HEK293 (cell line): ENCODE results near the gene BACE1.

Experiments
- CTCF ChIA-PET: fragments of 350-600 bp; formaldehyde crosslinking; extraction: SDS; loops from one replicate; lab custom pipeline; 2021; ENCODE audit warnings: antibody characterized with exemption; lab: Yijun Ruan, JAX
- POLR2A ChIA-PET: fragments of 300-600 bp; formaldehyde crosslinking; extraction: SDS; loops from one replicate; lab custom pipeline; 2020; ENCODE audit warnings: antibody characterized with exemption, inconsistent platforms; lab: Yijun Ruan, JAX
- H3K27ac ChIP-seq: fragments of 200-500 bp; sonication (Bioruptor generic); 2 replicates; pipeline ENCODE4 v1.5.1; 2014; ENCODE audit warnings: low read depth, low read length, control low read depth, inconsistent platforms; ENCODE audit errors: extremely low read depth
- H3K36me3 ChIP-seq, 2 experiments: fragments of 200-500 bp in 1 of 2; sonication (Bioruptor generic) in 1 of 2; 1 replicate in 1 of 2; 2 replicates in 1 of 2; pipeline ENCODE4 v1.5.1; 2014 to 2017; ENCODE audit warnings: inconsistent platforms in 2 of 2, low read length in 2 of 2; ENCODE audit not compliant: control insufficient read depth in 2 of 2, insufficient read depth in 1 of 2
- H3K4me1 ChIP-seq: fragments of 200-500 bp; sonication (Bioruptor generic); 2 replicates; pipeline ENCODE4 v1.5.1; 2014; ENCODE audit warnings: mild to moderate bottlenecking, low read length, inconsistent platforms; ENCODE audit not compliant: control insufficient read depth, insufficient read depth
- H3K4me3 ChIP-seq: 2 replicates; pipeline ENCODE4 v1.5.1; 2011; ENCODE audit warnings: low read depth, mild to moderate bottlenecking, control low read depth, low read length, moderate library complexity
- H3K9me3 ChIP-seq: fragments of 200-500 bp; sonication (Bioruptor generic); 2 replicates; pipeline ENCODE4 v1.5.1; 2014; ENCODE audit warnings: low read depth, low read length, inconsistent platforms; ENCODE audit not compliant: control insufficient read depth, insufficient read depth
- BCL11B ChIP-seq: fragments of 450-650 bp; formaldehyde crosslinking; IDR thresholded peaks from 2 replicates; pipeline ENCODE4 v1.5.1; 2016; ENCODE audit warnings: low read depth, missing biosample characterization, missing genetic modification characterization
- EGR2 ChIP-seq: fragments of 450-650 bp; formaldehyde crosslinking; IDR thresholded peaks from 2 replicates; pipeline ENCODE4 v1.5.1; 2016; ENCODE audit warnings: low read depth, missing biosample characterization, missing genetic modification characterization
- GLIS2 ChIP-seq: fragments of 450-650 bp; formaldehyde crosslinking; IDR thresholded peaks from 2 replicates; pipeline ENCODE4 v1.5.1; 2016; ENCODE audit warnings: missing biosample characterization, missing genetic modification characterization
- IKZF3 ChIP-seq: fragments of 450-650 bp; IDR thresholded peaks from 2 replicates; pipeline ENCODE4 v1.5.0; 2018; ENCODE audit warnings: missing biosample characterization, mild to moderate bottlenecking, missing genetic modification characterization, moderate library complexity
- ZFHX2 ChIP-seq: fragments of 450-650 bp; formaldehyde crosslinking; conservative IDR thresholded peaks from 2 replicates; pipeline ENCODE4 v1.5.1; 2016; ENCODE audit warnings: missing biosample characterization, missing genetic modification characterization
- ZNF121 ChIP-seq: fragments of 450-650 bp; formaldehyde crosslinking; IDR thresholded peaks from 2 replicates; pipeline ENCODE4 v1.5.1; 2016; ENCODE audit warnings: missing biosample characterization, missing genetic modification characterization
- ZNF266 ChIP-seq: fragments of 450-650 bp; formaldehyde crosslinking; IDR thresholded peaks from 2 replicates; pipeline ENCODE4 v1.5.1; 2016; ENCODE audit warnings: missing biosample characterization, missing genetic modification characterization, low read depth
- ZNF274 ChIP-seq, 2 experiments: fragments of 200-500 bp in 1 of 2; fragments of 450-650 bp in 1 of 2; sonication (Bioruptor generic) in 1 of 2; formaldehyde crosslinking in 1 of 2; IDR thresholded peaks; 2 replicates each; pipeline versions ENCODE4 v1.5.1 to v1.6.1; 2014 to 2016; ENCODE audit warnings: borderline replicate concordance in 1 of 2, inconsistent platforms in 1 of 2, low read length in 1 of 2, missing biosample characterization in 1 of 2, missing genetic modification characterization in 1 of 2
- ZNF341 ChIP-seq: fragments of 450-650 bp; formaldehyde crosslinking; IDR thresholded peaks from 2 replicates; pipeline ENCODE4; 2016; ENCODE audit warnings: low read depth, missing biosample characterization, missing genetic modification characterization
- ZNF510 ChIP-seq: fragments of 450-650 bp; formaldehyde crosslinking; IDR thresholded peaks from 2 replicates; pipeline ENCODE4 v1.5.1; 2018; ENCODE audit warnings: mild to moderate bottlenecking, missing genetic modification characterization, missing biosample characterization; ENCODE audit not compliant: insufficient replicate concordance
- ZNF707 ChIP-seq: fragments of 450-650 bp; formaldehyde crosslinking; IDR thresholded peaks from 2 replicates; pipeline ENCODE4 v1.5.1; 2016; ENCODE audit warnings: missing biosample characterization, missing genetic modification characterization
- ZNF768 ChIP-seq: fragments of 450-650 bp; formaldehyde crosslinking; IDR thresholded peaks from 2 replicates; pipeline ENCODE4 v1.5.1; 2018; ENCODE audit warnings: missing biosample characterization, mild to moderate bottlenecking, missing genetic modification characterization
- ZSCAN23 ChIP-seq: fragments of 450-650 bp; formaldehyde crosslinking; IDR thresholded peaks from 2 replicates; pipeline ENCODE4 v1.5.1; 2016; ENCODE audit warnings: missing biosample characterization, missing genetic modification characterization
- ZSCAN30 ChIP-seq: fragments of 450-650 bp; IDR thresholded peaks from 2 replicates; pipeline ENCODE4 v1.5.1; 2018; ENCODE audit warnings: missing biosample characterization, mild to moderate bottlenecking, missing genetic modification characterization, moderate library complexity
- ZXDB ChIP-seq: fragments of 450-650 bp; formaldehyde crosslinking; IDR thresholded peaks from 2 replicates; pipeline ENCODE4 v1.5.1; 2016; ENCODE audit warnings: missing biosample characterization, missing genetic modification characterization
- TF ChIP-seq, protein P1 (sequence below): fragments of 450-650 bp; formaldehyde crosslinking; conservative IDR thresholded peaks from 2 replicates; pipeline ENCODE4 v1.5.1; 2016; ENCODE audit warnings: low read depth, missing biosample characterization, missing genetic modification characterization
- TF ChIP-seq, protein P2 (sequence below): fragments of 450-650 bp; formaldehyde crosslinking; IDR thresholded peaks from 2 replicates; pipeline ENCODE4 v1.5.1; 2016; ENCODE audit warnings: missing biosample characterization, missing genetic modification characterization
- TF ChIP-seq, protein P3 (sequence below): fragments of 450-650 bp; formaldehyde crosslinking; IDR thresholded peaks from 2 replicates; pipeline ENCODE4 v1.5.1; 2017; ENCODE audit warnings: missing biosample characterization, missing genetic modification characterization
- TF ChIP-seq, protein P4 (sequence below): fragments of 450-650 bp; formaldehyde crosslinking; IDR thresholded peaks from 2 replicates; pipeline ENCODE4 v1.5.1; 2017; ENCODE audit warnings: missing biosample characterization, missing genetic modification characterization

BACE1 gene

DNA sequence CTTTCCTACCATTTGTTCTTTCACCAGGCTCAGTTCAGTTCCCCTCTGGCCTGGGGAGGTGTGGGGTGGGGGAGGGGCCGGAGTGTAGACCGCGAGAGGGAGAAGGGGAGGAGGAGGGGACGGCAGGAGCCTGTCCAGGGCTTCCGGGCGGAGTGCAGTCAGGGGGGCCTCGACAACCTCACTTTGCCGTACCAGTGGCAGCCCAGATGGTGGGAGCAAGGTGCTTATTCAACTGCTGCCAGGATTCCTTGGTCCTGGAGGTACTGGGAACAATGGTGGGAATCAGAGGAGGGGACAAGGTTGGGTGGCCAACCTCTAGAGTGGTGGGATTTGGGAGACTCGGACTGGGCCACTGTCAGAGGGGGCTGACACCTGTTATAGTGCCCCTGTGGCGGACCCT is 1.2 kb downstream of the BACE1 start:
- H3K27ac ChIP-seq: no peak overlapping the region
- H3K4me3 ChIP-seq: peak overlapping the region; percentile 82
- H3K9me3 ChIP-seq: no peaks in the 10 kb centered on the region
- TF ChIP-seq, protein P1, sequence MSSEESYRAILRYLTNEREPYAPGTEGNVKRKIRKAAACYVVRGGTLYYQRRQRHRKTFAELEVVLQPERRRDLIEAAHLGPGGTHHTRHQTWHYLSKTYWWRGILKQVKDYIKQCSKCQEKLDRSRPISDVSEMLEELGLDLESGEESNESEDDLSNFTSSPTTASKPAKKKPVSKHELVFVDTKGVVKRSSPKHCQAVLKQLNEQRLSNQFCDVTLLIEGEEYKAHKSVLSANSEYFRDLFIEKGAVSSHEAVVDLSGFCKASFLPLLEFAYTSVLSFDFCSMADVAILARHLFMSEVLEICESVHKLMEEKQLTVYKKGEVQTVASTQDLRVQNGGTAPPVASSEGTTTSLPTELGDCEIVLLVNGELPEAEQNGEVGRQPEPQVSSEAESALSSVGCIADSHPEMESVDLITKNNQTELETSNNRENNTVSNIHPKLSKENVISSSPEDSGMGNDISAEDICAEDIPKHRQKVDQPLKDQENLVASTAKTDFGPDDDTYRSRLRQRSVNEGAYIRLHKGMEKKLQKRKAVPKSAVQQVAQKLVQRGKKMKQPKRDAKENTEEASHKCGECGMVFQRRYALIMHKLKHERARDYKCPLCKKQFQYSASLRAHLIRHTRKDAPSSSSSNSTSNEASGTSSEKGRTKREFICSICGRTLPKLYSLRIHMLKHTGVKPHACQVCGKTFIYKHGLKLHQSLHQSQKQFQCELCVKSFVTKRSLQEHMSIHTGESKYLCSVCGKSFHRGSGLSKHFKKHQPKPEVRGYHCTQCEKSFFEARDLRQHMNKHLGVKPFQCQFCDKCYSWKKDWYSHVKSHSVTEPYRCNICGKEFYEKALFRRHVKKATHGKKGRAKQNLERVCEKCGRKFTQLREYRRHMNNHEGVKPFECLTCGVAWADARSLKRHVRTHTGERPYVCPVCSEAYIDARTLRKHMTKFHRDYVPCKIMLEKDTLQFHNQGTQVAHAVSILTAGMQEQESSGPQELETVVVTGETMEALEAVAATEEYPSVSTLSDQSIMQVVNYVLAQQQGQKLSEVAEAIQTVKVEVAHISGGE (tag by site-specific recombination): no peak
- TF ChIP-seq, protein P2, sequence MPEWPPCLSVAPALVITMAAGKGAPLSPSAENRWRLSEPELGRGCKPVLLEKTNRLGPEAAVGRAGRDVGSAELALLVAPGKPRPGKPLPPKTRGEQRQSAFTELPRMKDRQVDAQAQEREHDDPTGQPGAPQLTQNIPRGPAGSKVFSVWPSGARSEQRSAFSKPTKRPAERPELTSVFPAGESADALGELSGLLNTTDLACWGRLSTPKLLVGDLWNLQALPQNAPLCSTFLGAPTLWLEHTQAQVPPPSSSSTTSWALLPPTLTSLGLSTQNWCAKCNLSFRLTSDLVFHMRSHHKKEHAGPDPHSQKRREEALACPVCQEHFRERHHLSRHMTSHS (tag by site-specific recombination): no peak
- TF ChIP-seq, protein P3, sequence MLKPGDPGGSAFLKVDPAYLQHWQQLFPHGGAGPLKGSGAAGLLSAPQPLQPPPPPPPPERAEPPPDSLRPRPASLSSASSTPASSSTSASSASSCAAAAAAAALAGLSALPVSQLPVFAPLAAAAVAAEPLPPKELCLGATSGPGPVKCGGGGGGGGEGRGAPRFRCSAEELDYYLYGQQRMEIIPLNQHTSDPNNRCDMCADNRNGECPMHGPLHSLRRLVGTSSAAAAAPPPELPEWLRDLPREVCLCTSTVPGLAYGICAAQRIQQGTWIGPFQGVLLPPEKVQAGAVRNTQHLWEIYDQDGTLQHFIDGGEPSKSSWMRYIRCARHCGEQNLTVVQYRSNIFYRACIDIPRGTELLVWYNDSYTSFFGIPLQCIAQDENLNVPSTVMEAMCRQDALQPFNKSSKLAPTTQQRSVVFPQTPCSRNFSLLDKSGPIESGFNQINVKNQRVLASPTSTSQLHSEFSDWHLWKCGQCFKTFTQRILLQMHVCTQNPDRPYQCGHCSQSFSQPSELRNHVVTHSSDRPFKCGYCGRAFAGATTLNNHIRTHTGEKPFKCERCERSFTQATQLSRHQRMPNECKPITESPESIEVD (tag by site-specific recombination): no peak
- 0 out of 2 replicates have a peak, but pooled peaks have one; percentile 51 for TF ChIP-seq ZSCAN30 (tag by site-specific recombination)
- 0 out of 2 replicates have a peak, but pooled peaks have one; percentile 16 for TF ChIP-seq IKZF3 (tag by site-specific recombination)
- TF ChIP-seq ZNF341 (tag by site-specific recombination): peak; percentile 44
- peaks cover 0 to 8% of the 10 kb centered on the region in 2 experiments; a peak in 1 of 3 replicates for H3K36me3 ChIP-seq
- POLR2A ChIA-PET: interaction anchor here (0.7 to 2.7 kb wide), 4 partner anchors 12 to 198 kb away, joined by 3 to 19 read pairs (median 5); partner anchors contain the start of genes CEP164, PCSK7 and RNF214
- CTCF ChIA-PET: interaction anchor here (1.2 to 1.4 kb wide), 2 partner anchors 29 to 90 kb away, joined by 3 to 8 read pairs; no protein-coding TSS in a partner anchor
- peaks cover 8% of the 10 kb centered on the region; the same call in 1 of the 2 replicates for H3K4me1 ChIP-seq

DNA sequence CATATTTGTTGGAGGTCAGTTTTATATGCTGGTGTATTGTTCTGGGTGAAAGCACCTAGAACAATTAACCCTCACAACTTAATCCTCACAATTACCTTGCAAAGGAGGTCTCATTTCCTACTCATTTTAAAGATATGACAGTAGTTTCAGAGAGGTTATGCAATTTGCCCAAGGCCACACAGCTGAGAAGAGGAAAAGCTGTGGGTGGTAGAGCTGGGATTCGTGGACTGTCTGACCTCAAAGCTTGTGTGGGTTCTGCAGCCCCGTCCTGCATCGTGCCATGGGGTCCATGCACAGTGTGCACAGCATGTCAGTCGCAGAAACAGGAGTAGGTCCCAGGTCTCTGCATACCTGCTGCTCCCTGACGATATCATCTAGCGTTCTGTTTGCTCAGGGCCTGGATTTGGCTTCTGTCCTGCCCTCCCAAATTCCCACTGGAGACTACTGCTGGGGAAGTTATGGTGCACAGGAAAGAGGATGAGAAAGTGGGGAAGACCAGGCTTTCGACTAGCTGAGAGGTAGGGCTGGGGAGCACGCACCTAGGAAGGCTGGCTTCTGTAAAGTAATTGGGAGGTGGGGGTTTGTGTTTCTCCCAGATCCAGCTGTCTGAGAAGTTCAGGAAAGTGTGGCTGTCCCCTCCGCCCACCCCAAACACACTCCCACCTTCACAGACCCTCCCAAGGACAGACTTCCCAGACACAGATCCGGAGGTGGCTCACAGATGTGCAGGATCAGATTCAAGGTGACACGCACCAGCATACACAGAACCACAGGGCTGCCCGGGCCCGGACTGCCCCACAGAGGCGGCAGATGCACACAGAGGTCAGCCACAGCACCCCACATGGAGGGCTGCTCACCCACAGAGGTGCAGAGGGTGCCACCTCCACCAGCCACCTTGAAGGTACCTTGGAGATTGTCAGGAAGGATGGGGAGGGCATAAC is 2.0 kb downstream of the BACE1 start:
- TF ChIP-seq EGR2 (tag by site-specific recombination) (peak; percentile 52; the same call in 1 of the 2 replicates), ZSCAN23 (tag by site-specific recombination) (no peak), ZNF768 (tag by site-specific recombination) (0 out of 2 replicates have a peak, but pooled peaks have one; percentile 36), ZFHX2 (tag by site-specific recombination) (peak; percentile 74), ZNF121 (tag by site-specific recombination) (no peak)
- H3K4me1 ChIP-seq: peaks cover 8% of the 10 kb centered on the region; the same call in 1 of the 2 replicates
- H3K27ac ChIP-seq: no peak overlapping the region
- no peaks in the 10 kb centered on the region for H3K9me3 ChIP-seq
- CTCF ChIA-PET: no interaction called here
- POLR2A ChIA-PET: interaction anchor here (0.7 to 2.7 kb wide), 3 partner anchors 11 to 199 kb away, joined by 3 to 19 read pairs (median 4); partner anchors contain the start of gene CEP164
- H3K36me3 ChIP-seq: peaks cover 0 to 8% of the 10 kb centered on the region in 2 experiments; a peak in 1 of 3 replicates
- peak overlapping the region; percentile 82; the same call in 1 of the 2 replicates for H3K4me3 ChIP-seq

DNA sequence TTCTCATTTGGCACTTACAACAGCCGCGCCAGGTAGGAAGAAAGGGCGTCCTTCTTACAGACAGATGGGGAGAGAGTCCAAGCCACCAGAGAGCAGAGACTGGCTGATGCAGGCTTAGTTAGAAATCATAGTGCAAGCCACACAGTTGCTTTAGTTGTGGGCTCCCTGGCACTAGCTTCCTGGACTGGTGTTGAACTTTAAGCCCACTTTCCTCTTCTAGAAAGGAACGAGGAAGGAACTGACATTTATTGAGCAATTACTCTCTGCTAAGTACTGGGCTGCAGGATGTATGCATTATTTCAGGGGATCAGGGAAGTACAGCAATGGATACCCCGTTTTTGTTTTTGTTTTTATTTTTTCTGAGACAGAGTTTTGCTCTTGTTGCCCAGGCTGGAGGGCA is 3.0 kb downstream of the BACE1 start:
- H3K9me3 ChIP-seq: no peaks in the 10 kb centered on the region
- CTCF ChIA-PET: no interaction called here
- TF ChIP-seq ZNF510 (tag by site-specific recombination) (no peak), ZNF274 (IDR thresholded peaks at IDR 0.05; ENCODE audit: low read length) (no peak), ZNF274 (tag by site-specific recombination; IDR thresholded peaks at IDR 0.05; ENCODE audit: borderline replicate concordance) (no peak), ZXDB (tag by site-specific recombination) (no peak), ZNF707 (tag by site-specific recombination) (no peak), ZNF266 (tag by site-specific recombination) (no peak), BCL11B (tag by site-specific recombination) (no peak), GLIS2 (no peak)
- TF ChIP-seq, protein P4, sequence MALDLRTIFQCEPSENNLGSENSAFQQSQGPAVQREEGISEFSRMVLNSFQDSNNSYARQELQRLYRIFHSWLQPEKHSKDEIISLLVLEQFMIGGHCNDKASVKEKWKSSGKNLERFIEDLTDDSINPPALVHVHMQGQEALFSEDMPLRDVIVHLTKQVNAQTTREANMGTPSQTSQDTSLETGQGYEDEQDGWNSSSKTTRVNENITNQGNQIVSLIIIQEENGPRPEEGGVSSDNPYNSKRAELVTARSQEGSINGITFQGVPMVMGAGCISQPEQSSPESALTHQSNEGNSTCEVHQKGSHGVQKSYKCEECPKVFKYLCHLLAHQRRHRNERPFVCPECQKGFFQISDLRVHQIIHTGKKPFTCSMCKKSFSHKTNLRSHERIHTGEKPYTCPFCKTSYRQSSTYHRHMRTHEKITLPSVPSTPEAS (tag by site-specific recombination): no peak
- TF ChIP-seq, protein P2 (tag by site-specific recombination): no peak

More for the DNA sequence above, 3.0 kb downstream of the BACE1 start:
- Histone ChIP-seq H3K36me3 (peaks cover 0 to 8% of the 10 kb centered on the region in 2 experiments; a peak in 1 of 3 replicates), H3K4me1 (peaks cover 8% of the 10 kb centered on the region; the same call in 1 of the 2 replicates), H3K27ac (no peak overlapping the region), H3K4me3 (no peak overlapping the region)
- POLR2A ChIA-PET: no interaction called here
